ENCODE data around the gene NCOA1.
"Not testable (repeated sequence)": the region's sequence is repeated elsewhere in the genome, so short reads cannot be mapped to it uniquely, and the experiment has no call there.

Gene NCOA1

DNA sequence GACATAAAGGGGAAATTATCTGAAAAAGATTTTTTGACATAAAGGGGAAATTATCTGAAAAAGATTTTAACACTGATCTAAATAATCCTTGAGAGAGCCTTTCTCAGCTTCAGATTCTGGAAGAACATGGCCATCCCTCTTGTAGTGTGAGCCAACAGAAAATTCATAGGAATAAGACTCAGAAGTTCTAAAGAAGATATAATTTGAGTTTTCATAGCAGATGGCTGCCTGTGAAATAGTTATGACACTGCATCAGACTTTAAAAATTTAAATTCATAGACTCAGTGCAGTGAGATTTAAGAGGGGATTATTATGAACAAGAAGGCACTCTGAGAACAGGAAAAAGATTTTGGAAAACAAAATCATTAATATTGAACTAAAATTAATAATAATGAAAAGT is 50.6 kb downstream of the NCOA1 start:
- no peak for DNase-seq

- no peak for DNase-seq
Observed at GRCh38 chr2:24542269-24542872, 51.3 kb downstream of the NCOA1 start.

- DNase-seq: no peak
Observed at GRCh38 chr2:24543252-24543651, 52.2 kb downstream of the NCOA1 start.

DNA sequence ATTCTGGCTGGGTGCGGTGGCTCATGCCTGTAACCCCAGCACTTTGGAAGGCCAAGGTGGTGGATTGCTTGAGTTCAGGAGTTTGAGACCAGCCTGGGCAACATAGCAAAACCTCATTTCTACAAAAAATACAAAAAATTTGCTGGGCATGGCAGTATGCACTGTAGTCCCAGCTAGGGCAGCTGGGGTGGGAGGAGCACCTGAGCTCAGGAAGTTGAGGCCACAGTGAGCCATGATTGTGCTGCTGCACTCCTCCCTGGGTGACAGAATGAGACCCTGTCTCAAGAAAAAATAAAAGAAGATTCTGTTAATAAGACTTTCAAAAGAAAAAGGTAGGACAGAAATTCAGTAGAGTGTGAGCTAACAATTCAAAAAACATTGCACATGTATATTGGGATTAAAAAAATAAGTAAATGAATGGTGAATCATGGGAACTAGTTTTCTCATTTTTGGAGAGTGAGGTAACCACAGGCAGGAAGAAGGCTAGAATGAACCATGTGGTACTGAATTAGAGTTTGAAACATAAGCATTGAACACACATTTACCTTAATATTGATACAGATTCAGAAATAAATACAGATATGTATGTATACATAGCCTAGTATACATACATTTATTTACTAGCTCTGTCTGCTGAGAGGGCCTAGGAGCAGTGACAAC is 53.5 kb downstream of the NCOA1 start:
- no peak for DNase-seq

GRCh38 chr2:24546669-24547068 is 55.6 kb downstream of the NCOA1 start:
- no peak for DNase-seq

GRCh38 chr2:24548058-24548457 is 57.0 kb downstream of the NCOA1 start:
- DNase-seq: no peak

DNA sequence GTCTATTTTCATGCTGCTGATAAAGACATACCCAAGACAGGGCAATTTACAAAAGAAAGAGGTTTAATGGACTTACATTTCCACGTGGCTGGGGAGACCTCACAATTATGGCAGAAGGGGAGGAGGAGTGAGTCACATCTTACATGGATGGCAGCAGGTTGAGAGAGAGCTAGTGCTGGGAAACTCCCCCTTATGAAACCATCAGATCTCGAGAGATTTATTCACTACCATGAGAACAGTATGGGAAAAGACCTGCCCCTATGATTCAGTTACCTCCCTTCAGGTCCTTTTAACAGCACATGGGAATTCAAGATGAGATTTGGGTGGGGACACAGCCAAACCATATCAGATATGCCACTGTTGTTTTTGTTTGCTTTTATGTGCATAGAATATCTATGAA is 59.2 kb downstream of the NCOA1 start:
- not testable (repeated sequence) for DNase-seq

DNA sequence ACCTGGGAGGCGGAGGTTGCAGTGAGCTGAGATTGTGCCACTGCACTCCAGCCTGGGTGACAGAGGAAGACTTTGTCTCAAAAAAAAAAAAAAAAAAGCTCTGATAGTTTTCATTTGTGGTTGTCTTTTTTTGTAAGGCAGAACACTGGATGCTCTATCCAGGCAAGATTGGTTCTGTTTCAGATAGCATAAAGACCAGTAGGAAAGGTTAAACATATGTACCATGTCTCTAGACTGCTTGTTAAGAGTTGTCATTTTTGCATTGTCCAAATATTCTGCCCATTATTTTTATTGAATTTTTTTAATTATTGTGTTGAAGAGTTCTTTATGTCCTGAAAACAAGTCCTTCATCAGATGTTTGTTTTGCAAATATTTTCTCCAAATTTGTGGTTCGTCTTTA is 60.0 kb downstream of the NCOA1 start:
- no peak for DNase-seq

DNA sequence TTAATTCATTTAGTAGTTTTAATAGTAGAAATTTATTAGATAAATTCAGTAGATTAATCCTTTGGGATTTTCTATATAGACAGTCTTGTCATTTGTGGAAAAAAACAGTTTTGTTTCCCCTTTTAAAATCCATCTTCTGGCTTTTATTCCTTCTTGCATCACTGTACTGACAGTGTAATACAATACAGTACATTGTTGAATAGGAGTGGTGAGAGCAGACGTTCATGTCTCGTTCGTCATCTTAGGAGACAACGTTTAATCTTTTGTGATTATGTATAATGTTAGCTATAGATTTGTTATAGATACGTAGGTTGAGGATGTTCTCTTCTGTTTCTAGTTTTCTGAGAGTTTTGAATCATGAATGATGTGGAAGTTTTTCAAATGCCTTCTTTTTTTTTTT is 61.8 kb downstream of the NCOA1 start:
- no peak for DNase-seq

- DNase-seq: no peak
Observed at GRCh38 chr2:24558781-24559472, 67.9 kb downstream of the NCOA1 start.

DNA sequence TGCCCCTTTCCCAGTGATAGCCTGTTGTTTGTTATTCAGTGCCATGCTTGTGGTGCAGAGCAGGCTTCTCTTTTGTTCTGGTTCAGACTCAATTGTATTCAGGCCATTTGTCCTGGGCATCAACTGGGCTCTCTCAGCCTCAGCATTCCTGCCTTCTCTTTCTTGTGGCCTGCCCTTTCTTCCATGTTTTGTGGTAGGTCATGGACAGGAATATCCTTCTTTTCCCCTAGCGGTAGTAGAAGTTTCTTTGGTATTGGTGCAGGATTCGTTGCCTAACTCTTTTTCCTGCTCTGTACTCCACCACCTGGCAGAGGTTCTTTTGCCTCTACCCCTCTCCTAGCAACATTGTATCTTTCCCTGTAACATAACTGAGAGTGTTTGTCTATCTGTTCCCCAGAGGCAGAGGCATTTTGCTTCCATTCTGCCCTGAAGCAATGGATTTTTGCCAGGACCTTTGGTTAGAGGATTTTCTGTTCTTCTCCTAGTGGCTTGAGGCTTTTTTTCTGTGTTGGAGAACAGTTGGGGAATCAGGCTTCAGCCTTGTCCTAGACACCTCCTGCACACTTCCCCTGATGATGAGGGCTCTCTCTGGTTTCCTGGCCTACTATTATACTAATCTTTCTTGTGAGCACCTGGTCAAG is 68.5 kb downstream of the NCOA1 start:
- DNase-seq: no peak

- DNase-seq: no peak
Observed at GRCh38 chr2:24565537-24565936, 74.5 kb downstream of the NCOA1 start.

GRCh38 chr2:24566209-24566608 is 75.2 kb downstream of the NCOA1 start:
- no peak for DNase-seq

GRCh38 chr2:24566630-24567029 is 75.6 kb downstream of the NCOA1 start:
- DNase-seq: no peak

DNA sequence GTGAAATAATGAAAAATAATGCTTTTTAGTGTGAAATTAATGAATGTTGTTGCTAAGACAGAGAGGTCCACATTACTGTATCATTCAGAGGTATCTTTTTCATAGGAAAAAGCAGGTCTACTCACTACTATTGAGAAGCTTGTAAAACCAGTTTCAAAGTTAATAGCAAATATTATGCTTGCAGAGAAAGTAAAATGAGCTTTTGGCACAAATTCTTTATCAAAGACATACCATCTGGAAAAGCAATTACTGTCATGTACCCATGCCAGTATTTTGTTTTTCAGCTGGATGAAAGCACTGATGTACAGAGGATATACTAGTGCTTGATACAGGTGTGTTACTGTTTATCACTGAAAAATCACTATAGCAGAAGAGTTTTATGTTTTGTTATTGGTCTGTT is 77.5 kb downstream of the NCOA1 start:
- no peak for DNase-seq

GRCh38 chr2:24569565-24569964 is 78.5 kb downstream of the NCOA1 start:
- DNase-seq: not testable (repeated sequence)

DNA sequence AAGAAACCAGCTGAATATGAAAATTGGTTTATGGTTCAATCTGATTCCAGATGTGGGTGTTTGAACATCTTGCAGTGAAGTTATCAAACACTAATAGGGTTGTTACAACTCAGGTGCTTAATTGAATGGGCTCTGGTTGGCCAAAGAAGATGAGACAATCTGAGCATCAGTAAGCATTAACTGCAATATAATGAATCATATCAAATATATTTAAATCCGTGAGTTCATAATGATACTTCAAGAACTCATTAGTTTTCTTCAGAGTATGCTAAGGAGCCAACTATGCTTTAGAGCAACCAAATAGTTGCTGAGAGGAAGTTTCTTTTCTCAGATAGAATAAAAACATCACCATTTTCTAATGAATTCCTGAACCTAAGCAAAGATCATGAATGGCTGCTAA is 79.2 kb downstream of the NCOA1 start:
- DNase-seq: no peak

DNA sequence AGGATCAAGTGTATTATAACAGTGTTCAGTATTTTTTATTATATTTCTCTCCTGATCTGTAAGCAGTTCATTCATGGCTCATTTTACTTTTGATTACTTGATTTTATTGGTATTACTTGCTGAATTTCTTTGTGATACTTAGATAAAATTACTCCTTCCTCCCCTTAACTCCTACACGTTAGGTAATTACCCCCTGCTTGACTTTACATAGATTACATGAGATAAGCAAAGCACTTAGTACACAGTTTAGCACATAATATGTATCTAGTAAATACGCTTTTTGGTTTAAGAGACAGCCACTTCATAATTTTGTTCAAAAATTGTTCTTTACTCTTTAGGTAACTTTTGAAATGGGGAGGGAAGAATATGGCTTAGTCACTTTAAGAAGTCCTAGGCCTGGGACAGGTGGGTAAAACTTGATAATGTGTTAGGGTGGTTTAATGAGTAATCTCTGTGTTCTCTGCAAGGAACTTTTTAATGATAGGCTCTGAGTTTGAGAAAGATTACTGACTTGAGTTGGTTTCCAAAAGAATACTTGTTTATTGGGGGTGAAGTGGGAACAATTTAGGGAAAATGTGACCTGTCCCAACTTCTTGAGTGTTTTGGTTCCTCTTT is 80.9 kb downstream of the NCOA1 start:
- no peak for DNase-seq

DNA sequence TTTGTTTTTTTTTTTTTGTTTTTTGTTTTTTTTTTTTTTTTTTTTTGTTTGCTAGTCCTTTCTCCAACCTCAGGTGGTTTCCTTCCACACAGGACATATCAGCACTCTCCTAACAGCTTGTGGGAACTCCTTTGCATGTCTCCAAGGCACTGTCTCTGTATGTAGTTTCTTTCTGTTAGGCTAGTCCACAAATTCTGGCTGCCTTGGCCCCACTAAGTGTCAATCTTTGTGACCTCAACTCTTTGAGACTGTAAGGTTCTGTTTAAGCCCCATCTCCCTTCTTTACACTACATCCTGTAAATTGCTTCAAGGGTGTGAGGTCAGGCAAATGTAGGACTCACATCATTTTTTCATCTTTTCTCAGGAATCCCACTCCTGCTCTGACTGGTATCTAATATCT is 85.1 kb downstream of the NCOA1 start:
- no peak for DNase-seq

DNA sequence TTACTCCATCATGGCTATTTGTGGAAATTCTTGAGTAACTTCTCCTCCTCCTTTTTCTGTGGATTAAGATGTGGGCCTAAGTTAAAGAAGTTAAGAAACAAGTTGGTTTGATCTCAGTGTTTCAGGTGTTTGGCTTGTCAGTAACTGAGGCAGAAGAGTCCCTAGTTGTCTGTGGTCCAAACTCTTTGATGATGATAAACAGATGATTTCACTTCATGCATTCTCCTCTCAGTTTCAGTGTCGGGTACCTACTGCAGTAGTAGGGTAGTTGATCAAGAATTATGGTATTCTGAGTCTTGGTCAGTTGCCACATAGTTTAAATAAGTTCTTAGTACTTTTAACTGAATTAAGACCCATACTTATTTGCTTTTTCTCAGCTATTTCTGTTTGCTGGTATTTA is 85.6 kb downstream of the NCOA1 start:
- DNase-seq: no peak

DNA sequence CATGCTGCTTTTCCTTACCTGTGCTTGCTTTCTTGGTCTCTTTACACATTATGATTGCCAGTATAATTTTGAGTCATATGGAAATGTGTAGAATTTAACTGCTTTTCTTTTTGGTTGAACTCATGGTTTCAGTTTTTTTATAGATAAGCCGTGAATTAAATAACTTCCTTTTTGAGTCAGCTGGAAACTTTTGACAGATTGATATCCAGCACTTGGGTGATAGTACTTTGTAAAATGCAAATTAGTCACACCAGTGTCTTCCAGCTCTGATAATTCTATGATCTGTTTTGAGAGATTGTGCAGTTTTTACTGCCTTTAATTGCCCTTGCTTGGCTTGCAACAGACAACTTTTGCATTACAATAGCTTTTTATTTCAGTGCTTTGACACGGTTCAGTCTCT is 86.4 kb downstream of the NCOA1 start:
- DNase-seq: no peak

DNA sequence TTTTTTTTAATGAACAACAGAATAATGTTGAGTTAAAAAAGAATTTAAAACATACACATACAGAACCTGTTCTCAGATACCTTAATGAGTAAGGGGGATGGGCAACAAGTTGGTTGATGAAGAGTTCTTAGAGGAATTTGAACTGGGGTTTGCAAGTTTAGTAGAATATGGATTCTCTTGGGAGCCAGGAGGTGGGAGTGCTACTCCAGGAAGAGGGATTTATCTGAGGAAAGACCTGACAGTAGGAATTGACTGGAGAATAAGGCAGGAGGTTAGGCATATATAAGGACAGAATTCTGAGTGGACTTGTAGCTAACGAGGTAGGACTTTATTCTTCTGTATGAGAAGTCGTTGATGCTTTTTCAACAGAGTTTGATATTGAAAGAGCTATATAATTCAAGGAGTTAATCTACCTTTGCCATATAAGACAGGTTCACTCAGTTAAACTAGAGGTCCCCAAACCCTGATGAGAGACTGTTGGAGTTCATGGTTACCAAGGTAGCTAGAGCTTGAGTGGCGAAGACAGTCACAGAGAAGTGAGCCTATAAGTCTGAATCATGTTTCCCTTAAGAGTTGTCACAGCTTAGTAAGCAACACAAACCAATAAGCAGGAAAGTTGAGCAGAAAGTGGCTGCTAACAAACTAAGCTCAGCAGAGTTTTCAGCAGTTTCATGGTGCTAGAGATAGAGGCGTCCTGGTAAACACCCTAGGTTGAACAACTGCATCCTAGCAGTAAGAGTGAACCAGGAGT is 88.2 kb downstream of the NCOA1 start:
- DNase-seq: no peak

DNA sequence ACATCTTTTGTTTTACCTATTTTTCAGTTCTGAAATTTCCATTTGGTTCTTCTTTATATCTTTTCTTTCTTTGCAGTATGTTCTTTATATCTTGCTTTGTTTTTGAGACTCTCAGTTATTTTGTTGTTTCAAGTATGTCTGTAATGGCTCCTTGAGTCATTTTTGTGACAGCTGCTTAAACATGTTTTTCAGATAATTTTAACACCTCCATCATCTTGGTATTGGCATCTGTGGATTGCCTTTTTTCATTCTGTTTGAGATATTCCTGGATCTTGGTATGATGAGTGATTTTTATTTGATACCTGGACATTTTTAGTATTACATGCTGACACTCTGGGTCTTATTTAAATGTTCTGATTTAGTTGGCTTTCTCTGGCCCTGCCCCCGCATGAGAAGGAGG is 89.5 kb downstream of the NCOA1 start:
- no peak for DNase-seq
